Suprapubic skin (tissue), 4 donors: ENCODE data around the gene ZNF514.

Experiments used
- POLR2A ChIP-seq, 2 donors: fragments of 450-650 bp; IDR thresholded peaks; one replicate each; pipeline ENCODE4 v1.6.1; 2017; ENCODE audit warnings: antibody characterized with exemption in 2 of 2, mild to moderate bottlenecking in 2 of 2, moderate library complexity in 2 of 2
- POLR2AphosphoS5 ChIP-seq, 3 donors: sonication (generic); formaldehyde crosslinking; IDR thresholded peaks; one replicate each; pipeline ENCODE4 v1.6.1; 2017; ENCODE audit warnings: antibody characterized with exemption in 3 of 3
- TF ChIP-seq, protein P1 (sequence below), 2 donors: fragments of 200-600 bp in 1 of 2; fragments of 450-650 bp in 1 of 2; sonication (generic) in 1 of 2; IDR thresholded peaks; one replicate each; pipeline ENCODE4 v1.5.1; 2016 to 2019; ENCODE audit warnings: antibody characterized with exemption in 2 of 2, mild to moderate bottlenecking in 1 of 2, moderate library complexity in 1 of 2

DNA sequence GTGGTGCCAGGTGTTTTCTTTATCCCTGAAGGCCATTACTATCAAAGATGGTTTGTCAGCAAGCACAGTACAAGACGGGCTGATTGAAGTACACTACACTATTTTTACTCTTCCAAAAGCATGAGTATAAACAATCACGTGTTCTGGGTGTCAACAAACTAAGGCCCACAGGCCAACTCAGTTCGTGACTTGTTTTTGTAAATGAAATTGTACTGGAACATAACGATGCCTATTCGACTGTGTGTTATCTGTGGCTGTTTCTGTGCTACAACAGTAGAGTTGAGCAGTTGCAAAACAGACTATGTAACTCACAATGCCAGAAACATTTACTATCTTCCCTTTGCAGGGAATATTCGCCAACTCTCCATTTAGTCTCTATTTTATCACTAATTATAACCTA, 50.4 kb downstream of the ZNF514 start:
- TF ChIP-seq POLR2A (IDR thresholded peaks at IDR 0.05) (no peak), POLR2AphosphoS5 (IDR thresholded peaks at IDR 0.05) (no peak)
- TF ChIP-seq, protein P1, sequence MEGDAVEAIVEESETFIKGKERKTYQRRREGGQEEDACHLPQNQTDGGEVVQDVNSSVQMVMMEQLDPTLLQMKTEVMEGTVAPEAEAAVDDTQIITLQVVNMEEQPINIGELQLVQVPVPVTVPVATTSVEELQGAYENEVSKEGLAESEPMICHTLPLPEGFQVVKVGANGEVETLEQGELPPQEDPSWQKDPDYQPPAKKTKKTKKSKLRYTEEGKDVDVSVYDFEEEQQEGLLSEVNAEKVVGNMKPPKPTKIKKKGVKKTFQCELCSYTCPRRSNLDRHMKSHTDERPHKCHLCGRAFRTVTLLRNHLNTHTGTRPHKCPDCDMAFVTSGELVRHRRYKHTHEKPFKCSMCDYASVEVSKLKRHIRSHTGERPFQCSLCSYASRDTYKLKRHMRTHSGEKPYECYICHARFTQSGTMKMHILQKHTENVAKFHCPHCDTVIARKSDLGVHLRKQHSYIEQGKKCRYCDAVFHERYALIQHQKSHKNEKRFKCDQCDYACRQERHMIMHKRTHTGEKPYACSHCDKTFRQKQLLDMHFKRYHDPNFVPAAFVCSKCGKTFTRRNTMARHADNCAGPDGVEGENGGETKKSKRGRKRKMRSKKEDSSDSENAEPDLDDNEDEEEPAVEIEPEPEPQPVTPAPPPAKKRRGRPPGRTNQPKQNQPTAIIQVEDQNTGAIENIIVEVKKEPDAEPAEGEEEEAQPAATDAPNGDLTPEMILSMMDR (IDR thresholded peaks at IDR 0.05), result no peak
